Panc1 (cell line): ENCODE results near the gene HMCN2. TPM values are rescaled to one million over a fixed set of nuclear protein-coding genes. Genes with fewer than 3 reads are reported as not detected.

ENCODE experiments used
- ATAC-seq: fragments of 200-7000 bp; cut with Tn5 transposase; 2 replicates; pipeline ENCODE4 v1.9.1; 2020; ENCODE audit warnings: mild to moderate bottlenecking, moderate library complexity
- BruUV-seq: library from RNA; stranded (reverse); fragments of 400-500 nt; replicated peaks from 2 replicates; lab custom pipeline; 2021; lab: Mats Ljungman, UMichigan
- CTCF ChIA-PET: fragments of 300-600 bp; sonication (Branson Sonifier 250); formaldehyde crosslinking; loops from one replicate; lab custom pipeline; 2022; ENCODE audit warnings: antibody characterized with exemption; lab: Charles Lee
- POLR2A ChIA-PET: fragments of 300-600 bp; sonication (Branson Sonifier 250); formaldehyde crosslinking; loops from one replicate; lab custom pipeline; 2022; ENCODE audit warnings: antibody characterized with exemption; lab: Charles Lee
- DNase-seq: peaks from one replicate; pipeline ENCODE4 v3.0.0-alpha.2; 2010; ENCODE audit warnings: low read depth, low spot score
- H3K27ac ChIP-seq: 2 replicates; pipeline ENCODE4 v1.5.1; 2011; ENCODE audit warnings: mild to moderate bottlenecking, low read length, inconsistent platforms
- H3K27me3 ChIP-seq: fragments of 200-500 bp; sonication (Bioruptor generic); 2 replicates; pipeline ENCODE4 v1.6.0; 2014; ENCODE audit warnings: low read length, inconsistent platforms; ENCODE audit not compliant: control insufficient read depth, insufficient read depth
- H3K36me3 ChIP-seq: fragments of 200-500 bp; sonication (Bioruptor generic); 2 replicates; pipeline ENCODE4 v1.5.1; 2014; ENCODE audit warnings: inconsistent platforms, mild to moderate bottlenecking, low read length, moderate library complexity; ENCODE audit not compliant: control insufficient read depth, insufficient read depth
- H3K4me1 ChIP-seq: 2 replicates; pipeline ENCODE4 v1.5.1; 2011; ENCODE audit warnings: inconsistent platforms, mild to moderate bottlenecking, low read length, moderate library complexity; ENCODE audit not compliant: control insufficient read depth, insufficient read depth
- H3K4me3 ChIP-seq, 2 experiments: 2 replicates each; pipeline ENCODE4 v1.5.1; 2011 to 2012; ENCODE audit warnings: low read depth in 2 of 2, low read length in 2 of 2, mild to moderate bottlenecking in 2 of 2, inconsistent platforms in 1 of 2, moderate library complexity in 1 of 2
- H3K9me3 ChIP-seq: fragments of 200-500 bp; sonication (Bioruptor generic); 2 replicates; pipeline ENCODE4 v1.5.1; 2014; ENCODE audit warnings: low read depth, mild to moderate bottlenecking, inconsistent platforms, low read length, moderate library complexity; ENCODE audit not compliant: control insufficient read depth, insufficient read depth
- CTCF ChIP-seq: fragments of 450-650 bp; IDR thresholded peaks from 2 replicates; pipeline ENCODE4 v1.5.1; 2017; ENCODE audit warnings: mild to moderate bottlenecking
- POLR2AphosphoS5 ChIP-seq: IDR thresholded peaks from 2 replicates; pipeline ENCODE4 v1.6.1; 2012; ENCODE audit warnings: mild to moderate bottlenecking, low read depth, low read length, moderate library complexity
- REST ChIP-seq, 2 experiments: IDR thresholded peaks; 2 replicates each; pipeline ENCODE4 v1.6.1; 2011 to 2012; ENCODE audit warnings: low read depth in 2 of 2, control low read depth in 1 of 2, low read length in 1 of 2, mild to moderate bottlenecking in 1 of 2, moderate library complexity in 1 of 2; ENCODE audit not compliant: insufficient read depth in 1 of 2
- SIN3A ChIP-seq: IDR thresholded peaks from 2 replicates; pipeline ENCODE4 v1.6.1; 2012; ENCODE audit warnings: low read depth, mild to moderate bottlenecking, low read length, moderate library complexity, borderline replicate concordance; ENCODE audit not compliant: insufficient read depth
- TCF7L2 ChIP-seq: IDR thresholded peaks from 2 replicates; pipeline ENCODE4 v1.6.1; 2011; ENCODE audit warnings: mild to moderate bottlenecking, low read depth, low read length, inconsistent platforms
- in situ Hi-C: cut with HindIII; loops from 2 replicates; pipeline ENCODE4 v1.10.0; 2016; ENCODE audit warnings: low sequenced_read_pairs, low pct_unique_long_range_greater_than_20kb
- intact Hi-C: fragments of 100-400 bp; cut with micrococcal nuclease; formaldehyde crosslinking; loops from one replicate; pipeline ENCODE4 v1.10.0; 2022; ENCODE audit not compliant: unreplicated experiment
- total RNA-seq: library from RNA; stranded (reverse); gene quantifications from one replicate; pipeline ENCODE4 v1.2.1, GENCODE V29; 2021; ENCODE audit not compliant: unreplicated experiment

The HMCN2 gene
- total RNA-seq, 1 experiment from 2014 or later, result 0.05 TPM

- Histone ChIP-seq H3K9me3 (no peaks in the 10 kb centered on the region), H3K27ac (no peak overlapping the region), H3K4me3 (no peak overlapping the region), H3K36me3 (no peaks in the 10 kb centered on the region), H3K27me3 (no peaks in the 10 kb centered on the region), H3K4me1 (no peaks in the 10 kb centered on the region)
- ChIA-PET POLR2A (no interaction called here), CTCF (no interaction called here)
- DNase-seq, result no peak
- no peak for ATAC-seq
- TF ChIP-seq TCF7L2, result no peak
- no peak for TF ChIP-seq REST (IDR thresholded peaks at IDR 0.05; ENCODE audit: insufficient read depth in 1 of 2, low read depth in 2 of 2, low read length in 1 of 2)
- TF ChIP-seq CTCF, result no peak
- TF ChIP-seq SIN3A, result no peak
- TF ChIP-seq POLR2AphosphoS5, result no peak
- intact Hi-C loops (no loop called here), in situ Hi-C loops (no loop called here)
- no TSS peak for BruUV-seq
Measured at GRCh38 chr9:130473009-130473408, 207.4 kb downstream of the HMCN2 start.

- no peaks in the 10 kb centered on the region for H3K9me3 ChIP-seq
- TF ChIP-seq TCF7L2 (no peak), POLR2AphosphoS5 (no peak), SIN3A (no peak), REST (IDR thresholded peaks at IDR 0.05; ENCODE audit: insufficient read depth in 1 of 2, low read depth in 2 of 2, low read length in 1 of 2) (no peak), CTCF (no peak)
- in situ Hi-C loops (no loop called here), intact Hi-C loops (no loop called here)
- H3K36me3 ChIP-seq, result no peaks in the 10 kb centered on the region
- no peak overlapping the region for H3K27ac ChIP-seq
- H3K4me3 ChIP-seq, result no peak overlapping the region
- H3K27me3 ChIP-seq, result no peaks in the 10 kb centered on the region
- no peak for DNase-seq
- ChIA-PET POLR2A (no interaction called here), CTCF (no interaction called here)
- no TSS peak for BruUV-seq
- no peaks in the 10 kb centered on the region for H3K4me1 ChIP-seq
- no peak for ATAC-seq
Measured at GRCh38 chr9:130473566-130473965, 208.0 kb downstream of the HMCN2 start.
